ENCODE measurements around the gene PCK1. TPM values are rescaled to one million over a fixed set of nuclear protein-coding genes. Genes with fewer than 3 reads are reported as not detected.

PCK1 gene
- total RNA-seq, 1 experiment from 2014 or later, result not detected

DNA sequence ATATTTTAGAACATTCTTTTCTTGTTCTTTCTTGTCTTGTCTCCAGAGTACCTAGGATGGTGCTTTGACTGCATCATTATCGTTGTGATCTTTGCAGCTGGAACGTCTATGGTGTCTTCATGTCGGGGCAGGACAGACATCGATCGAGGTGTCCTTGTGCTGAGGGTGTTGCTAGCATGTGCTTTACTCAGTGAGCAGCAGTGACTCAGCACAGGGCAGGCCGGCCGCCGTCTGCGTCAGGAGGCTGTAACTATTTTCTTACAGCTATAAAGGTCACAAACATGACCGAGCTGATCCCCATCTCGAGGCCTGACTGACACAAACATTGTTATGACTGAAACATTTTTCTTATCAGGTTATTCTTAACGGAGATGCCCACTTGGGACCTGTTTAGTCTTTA, 21.0 kb upstream of the PCK1 start:
- no peak overlapping the region for H4K8ac ChIP-seq (replicated peaks; ENCODE audit: insufficient read length, low read depth, low read length)
- no peaks in the 10 kb centered on the region for H3K79me2 ChIP-seq (ENCODE audit: insufficient read depth, low read length)
- H3K9me3 ChIP-seq (ENCODE audit: control insufficient read depth, low read depth, low read length), result peaks cover 12% of the 10 kb centered on the region
- H2BK20ac ChIP-seq (ENCODE audit: low read depth, low read length, poor library complexity, severe bottlenecking), result no peak overlapping the region
- no peak overlapping the region for H3K27ac Mint-ChIP-seq
- H3K4me3 Mint-ChIP-seq, result no peak overlapping the region
- peaks cover 12 to 22% (median 14%) of the 10 kb centered on the region in 3 experiments; a peak in 6 of 7 replicates for H3K36me3 Mint-ChIP-seq (ENCODE audit: insufficient read depth in 1 of 3, low read depth in 3 of 3)
- H2AK5ac ChIP-seq (ENCODE audit: insufficient read length, low read length), result no peak overlapping the region
- H3K14ac ChIP-seq (ENCODE audit: insufficient read depth, low read length), result no peak overlapping the region
- H3K18ac ChIP-seq (ENCODE audit: insufficient read length, low read depth, low read length), result no peak overlapping the region
- H2BK12ac ChIP-seq (ENCODE audit: insufficient read length, low read depth, low read length), result no peak overlapping the region
- H2AFZ ChIP-seq (ENCODE audit: low read length), result no peak overlapping the region
- peaks cover 49% of the 10 kb centered on the region for H3K27me3 Mint-ChIP-seq (ENCODE audit: low read depth)
- H4K91ac ChIP-seq (ENCODE audit: insufficient read length, low read depth, low read length), result no peak overlapping the region
- TF ChIP-seq, protein P1, sequence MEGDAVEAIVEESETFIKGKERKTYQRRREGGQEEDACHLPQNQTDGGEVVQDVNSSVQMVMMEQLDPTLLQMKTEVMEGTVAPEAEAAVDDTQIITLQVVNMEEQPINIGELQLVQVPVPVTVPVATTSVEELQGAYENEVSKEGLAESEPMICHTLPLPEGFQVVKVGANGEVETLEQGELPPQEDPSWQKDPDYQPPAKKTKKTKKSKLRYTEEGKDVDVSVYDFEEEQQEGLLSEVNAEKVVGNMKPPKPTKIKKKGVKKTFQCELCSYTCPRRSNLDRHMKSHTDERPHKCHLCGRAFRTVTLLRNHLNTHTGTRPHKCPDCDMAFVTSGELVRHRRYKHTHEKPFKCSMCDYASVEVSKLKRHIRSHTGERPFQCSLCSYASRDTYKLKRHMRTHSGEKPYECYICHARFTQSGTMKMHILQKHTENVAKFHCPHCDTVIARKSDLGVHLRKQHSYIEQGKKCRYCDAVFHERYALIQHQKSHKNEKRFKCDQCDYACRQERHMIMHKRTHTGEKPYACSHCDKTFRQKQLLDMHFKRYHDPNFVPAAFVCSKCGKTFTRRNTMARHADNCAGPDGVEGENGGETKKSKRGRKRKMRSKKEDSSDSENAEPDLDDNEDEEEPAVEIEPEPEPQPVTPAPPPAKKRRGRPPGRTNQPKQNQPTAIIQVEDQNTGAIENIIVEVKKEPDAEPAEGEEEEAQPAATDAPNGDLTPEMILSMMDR (conservative IDR thresholded peaks at IDR 0.05), result no peak
- no peak overlapping the region for H3K27ac ChIP-seq (ENCODE audit: insufficient read length, low read depth, low read length)
- H4K5ac ChIP-seq (ENCODE audit: insufficient read length, low read depth, low read length), result no peak overlapping the region
- no peak overlapping the region for H3K56ac ChIP-seq (ENCODE audit: insufficient read length, low read depth, low read length)
- H3K79me1 ChIP-seq (ENCODE audit: insufficient read depth, low read depth, low read length, poor library complexity, severe bottlenecking), result no peaks in the 10 kb centered on the region
- H3K9ac ChIP-seq (ENCODE audit: extremely low read depth, insufficient read length, low read length), result no peak overlapping the region
- H3K9me3 Mint-ChIP-seq, result peaks cover 30 to 32% of the 10 kb centered on the region in 2 experiments
- H3K23ac ChIP-seq (ENCODE audit: insufficient read length, low read depth, low read length), result no peak overlapping the region
- H4K20me1 ChIP-seq (ENCODE audit: control insufficient read depth, insufficient read depth, insufficient read length), result no peaks in the 10 kb centered on the region
- no peaks in the 10 kb centered on the region for H3K4me1 ChIP-seq (ENCODE audit: insufficient read depth, low read length)
- H3K4ac ChIP-seq (ENCODE audit: low read depth, low read length), result no peak overlapping the region
- H2BK15ac ChIP-seq (ENCODE audit: low read depth, low read length), result no peak overlapping the region
- no peaks in the 10 kb centered on the region; the same call in 1 of the 2 replicates for H3K27me3 ChIP-seq (ENCODE audit: insufficient read depth, low read length)
- H2BK120ac ChIP-seq (ENCODE audit: low read depth, low read length, poor library complexity, severe bottlenecking), result no peak overlapping the region
- H2BK5ac ChIP-seq (ENCODE audit: insufficient read length, low read length), result no peak overlapping the region
- H3K4me1 Mint-ChIP-seq, result peaks cover 5 to 12% of the 10 kb centered on the region in 2 experiments; a peak in 3 of 4 replicates
- no CpG with 5 or more reads among the region's 12 CpGs for WGBS (ENCODE audit: extremely low coverage, insufficient read length, low lambda C conversion rate)
- no peak overlapping the region for H3K4me2 ChIP-seq (ENCODE audit: insufficient read depth, insufficient read length, low read length)
- H3K23me2 ChIP-seq (ENCODE audit: insufficient read length, low read depth, low read length, poor library complexity, severe bottlenecking), result no peaks in the 10 kb centered on the region
- H3T11ph ChIP-seq (ENCODE audit: low read length), result no peak overlapping the region
- no peak for DNase-seq

All from H9 (cell line).